ENCODE results near the gene NUDT2. TPM values are rescaled to one million over a fixed set of nuclear protein-coding genes. Genes with fewer than 3 reads are reported as not detected.
"Not testable (repeated sequence)": the region's sequence is repeated elsewhere in the genome, so short reads cannot be mapped to it uniquely, and the experiment has no call there.

NUDT2 gene
- total RNA-seq, 1 experiment from 2014 or later: 28.6 TPM

DNA sequence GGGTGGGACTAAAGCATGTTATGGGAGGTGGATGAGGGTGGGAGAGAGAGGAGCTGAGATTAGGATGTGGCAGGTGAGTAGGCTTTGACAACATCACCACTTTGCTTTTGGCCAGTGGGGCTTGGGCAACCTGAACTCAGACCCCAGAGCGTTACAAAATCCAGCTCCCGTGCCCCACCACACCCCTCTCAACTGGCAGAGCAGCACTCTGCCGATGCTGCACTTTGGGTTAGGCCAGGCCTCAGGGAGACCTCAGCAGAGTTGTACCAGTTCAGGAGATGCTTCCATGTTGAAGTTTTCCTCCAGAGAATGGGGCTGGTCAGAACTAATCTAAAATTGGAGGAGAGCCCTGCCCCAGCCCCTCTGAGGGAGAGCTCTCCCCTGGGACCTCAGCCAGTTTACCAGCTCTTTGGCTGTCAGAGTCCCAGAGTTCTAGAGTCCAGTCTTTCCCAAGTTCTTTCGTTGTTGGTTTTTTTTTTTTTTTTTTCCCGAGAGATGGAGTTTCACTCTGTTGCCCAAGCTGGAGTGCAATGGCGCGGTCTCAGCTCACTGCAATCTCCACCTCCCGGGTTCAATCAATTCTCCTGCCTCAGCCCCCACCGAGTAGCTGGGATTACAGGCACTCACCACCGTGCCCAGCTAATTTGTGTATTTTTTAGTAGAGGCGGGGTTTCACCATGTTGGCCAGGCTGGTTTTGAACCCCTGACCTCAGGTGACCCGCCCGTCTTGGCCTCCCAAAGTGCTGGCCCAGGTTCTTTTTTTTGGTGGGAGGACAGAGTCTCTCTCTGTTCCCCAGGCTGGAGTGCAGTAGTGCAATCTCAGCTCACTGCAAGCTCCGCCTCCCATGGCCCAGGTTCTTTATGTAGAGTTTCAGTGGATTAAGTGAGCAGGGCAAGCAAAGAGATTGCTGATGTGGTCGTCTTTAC, 17.8 kb downstream of the NUDT2 start:
- no peaks in the 10 kb centered on the region; the same call in 1 of the 2 replicates for H3K36me3 ChIP-seq (replicated peaks; ENCODE audit: control insufficient read depth, insufficient read depth, low read length)
- DNase-seq: no peak
- no peak overlapping the region for H3K4me3 ChIP-seq (ENCODE audit: insufficient read depth, low read depth, low read length)
- no peaks in the 10 kb centered on the region for H3K27me3 ChIP-seq (ENCODE audit: control insufficient read depth, insufficient read depth, low read length)

DNA sequence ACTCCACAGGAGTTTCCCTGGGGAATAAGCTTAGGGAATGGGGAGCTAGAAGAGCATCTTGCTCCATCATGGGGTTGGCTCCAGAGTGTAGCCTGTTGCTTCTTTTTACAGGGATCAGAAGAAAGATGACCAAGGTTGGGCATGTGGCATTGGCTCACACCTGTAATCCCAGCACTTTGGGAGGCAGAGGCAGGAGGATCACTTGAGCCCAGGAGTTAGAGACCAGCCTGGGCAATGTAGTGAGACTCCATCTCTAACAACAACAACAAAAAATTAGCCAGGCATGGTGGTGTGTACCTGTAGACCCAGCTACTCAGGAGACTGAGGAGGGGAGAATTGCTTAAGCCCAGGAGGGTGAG, 18.4 kb downstream of the NUDT2 start:
- no peaks in the 10 kb centered on the region; the same call in 1 of the 2 replicates for H3K36me3 ChIP-seq (replicated peaks; ENCODE audit: control insufficient read depth, insufficient read depth, low read length)
- H3K27me3 ChIP-seq (ENCODE audit: control insufficient read depth, insufficient read depth, low read length): no peaks in the 10 kb centered on the region
- no peak overlapping the region for H3K4me3 ChIP-seq (ENCODE audit: insufficient read depth, low read depth, low read length)
- no peak for DNase-seq

DNA sequence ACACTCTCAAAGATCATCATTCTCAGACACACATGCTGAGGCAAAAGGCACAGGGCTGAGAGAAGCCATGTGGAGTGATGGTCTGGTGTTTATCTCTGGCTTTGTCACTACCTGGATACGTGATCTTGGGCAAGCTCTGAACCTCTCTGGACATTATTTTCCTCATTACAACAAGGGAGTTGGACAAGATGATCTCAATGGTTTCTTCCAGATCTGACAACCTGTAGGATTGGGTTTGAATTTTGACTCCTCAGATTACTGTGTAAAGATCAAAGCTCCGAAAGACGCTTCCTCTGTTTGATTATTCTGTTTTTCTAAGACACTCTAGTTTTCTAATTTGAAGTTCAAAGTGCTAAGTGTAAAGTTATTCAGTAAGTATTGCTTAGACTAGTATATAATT, 20.0 kb downstream of the NUDT2 start:
- DNase-seq: no peak
- H3K36me3 ChIP-seq (replicated peaks; ENCODE audit: control insufficient read depth, insufficient read depth, low read length): no peaks in the 10 kb centered on the region
- no peaks in the 10 kb centered on the region for H3K27me3 ChIP-seq (ENCODE audit: control insufficient read depth, insufficient read depth, low read length)
- H3K4me3 ChIP-seq (ENCODE audit: insufficient read depth, low read depth, low read length): no peak overlapping the region

DNA sequence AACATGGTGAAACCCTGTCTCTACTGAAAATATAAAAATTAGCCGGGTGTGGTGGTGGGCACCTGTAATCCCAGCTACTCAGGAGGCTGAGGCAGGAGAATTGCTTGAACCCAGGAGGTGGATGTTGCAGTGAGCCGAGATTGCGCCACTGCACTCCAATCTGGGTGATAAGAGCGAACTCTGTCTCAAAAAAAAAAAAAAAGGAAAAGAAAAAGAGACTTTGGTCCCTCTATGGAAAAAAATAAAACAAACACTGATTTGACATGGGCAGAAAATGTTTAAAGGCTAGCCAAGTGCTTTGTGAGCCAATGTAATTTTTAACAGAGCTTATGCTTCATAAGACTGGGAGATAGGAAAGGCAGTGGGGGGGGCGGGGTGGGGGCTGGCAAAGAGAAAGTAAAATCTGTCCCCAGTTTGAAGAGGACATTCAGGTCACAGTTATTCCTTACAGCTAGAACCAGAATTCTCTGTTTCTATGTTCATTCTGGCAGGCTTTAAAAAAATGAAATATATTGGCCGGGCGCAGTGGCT, 22.8 kb downstream of the NUDT2 start:
- not testable (repeated sequence) for H3K4me3 ChIP-seq (ENCODE audit: insufficient read depth, low read depth, low read length); H3K27me3 ChIP-seq (ENCODE audit: control insufficient read depth, insufficient read depth, low read length); H3K36me3 ChIP-seq (replicated peaks; ENCODE audit: control insufficient read depth, insufficient read depth, low read length); DNase-seq

DNA sequence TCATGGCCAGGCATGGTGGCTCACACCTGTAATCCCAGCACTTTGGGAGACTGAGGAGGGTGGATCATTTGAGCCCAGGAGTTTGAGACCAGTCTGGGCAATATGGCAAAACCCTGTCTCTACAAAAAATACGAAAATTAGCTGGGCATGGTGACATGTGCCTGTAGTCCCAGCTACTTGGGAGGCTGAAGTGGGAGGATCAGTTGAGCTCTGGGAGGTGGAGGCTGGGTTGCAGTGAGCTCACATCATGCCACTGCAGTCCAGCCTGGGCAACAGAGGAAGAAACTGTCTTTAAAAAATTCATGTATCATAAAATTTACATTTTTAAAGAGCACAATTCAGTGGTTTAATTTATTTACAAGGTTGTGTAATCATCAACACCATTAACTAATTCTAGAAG, 23.6 kb downstream of the NUDT2 start:
- not testable (repeated sequence) for DNase-seq; H3K36me3 ChIP-seq (replicated peaks; ENCODE audit: control insufficient read depth, insufficient read depth, low read length); H3K27me3 ChIP-seq (ENCODE audit: control insufficient read depth, insufficient read depth, low read length); H3K4me3 ChIP-seq (ENCODE audit: insufficient read depth, low read depth, low read length)

DNA sequence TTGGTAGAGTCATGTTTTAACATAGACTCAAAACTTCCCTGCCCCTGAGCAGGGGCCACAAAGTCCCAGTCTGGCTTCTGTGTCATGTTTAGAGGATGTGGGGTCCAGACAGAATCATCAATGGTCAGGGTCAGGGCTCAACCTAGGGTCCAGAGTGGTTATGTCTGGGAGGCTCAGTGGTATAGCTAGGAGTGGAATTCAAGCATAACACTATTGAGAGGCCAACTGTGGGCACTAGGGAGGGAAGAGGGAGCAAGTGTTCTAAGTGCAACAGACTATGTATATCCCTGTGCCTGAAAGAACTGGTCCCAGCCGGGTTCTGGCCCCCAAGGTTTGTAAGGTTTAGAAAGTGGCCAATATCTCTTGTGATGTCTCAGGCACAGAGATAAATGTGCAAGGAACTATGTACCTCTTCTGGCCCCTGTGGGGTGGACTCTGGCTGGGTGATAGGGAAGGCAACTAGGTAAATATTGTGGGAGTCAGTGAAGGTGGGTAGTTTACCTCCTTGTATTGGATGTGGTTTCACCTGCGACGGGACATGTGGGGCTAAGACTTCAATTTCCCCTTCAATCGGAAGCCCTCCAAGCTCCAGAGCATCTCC, 33.3 kb downstream of the NUDT2 start:
- no peaks in the 10 kb centered on the region for H3K27me3 ChIP-seq (ENCODE audit: control insufficient read depth, insufficient read depth, low read length)
- H3K4me3 ChIP-seq (ENCODE audit: insufficient read depth, low read depth, low read length): no peak overlapping the region
- DNase-seq: no peak
- no peaks in the 10 kb centered on the region for H3K36me3 ChIP-seq (replicated peaks; ENCODE audit: control insufficient read depth, insufficient read depth, low read length)

DNA sequence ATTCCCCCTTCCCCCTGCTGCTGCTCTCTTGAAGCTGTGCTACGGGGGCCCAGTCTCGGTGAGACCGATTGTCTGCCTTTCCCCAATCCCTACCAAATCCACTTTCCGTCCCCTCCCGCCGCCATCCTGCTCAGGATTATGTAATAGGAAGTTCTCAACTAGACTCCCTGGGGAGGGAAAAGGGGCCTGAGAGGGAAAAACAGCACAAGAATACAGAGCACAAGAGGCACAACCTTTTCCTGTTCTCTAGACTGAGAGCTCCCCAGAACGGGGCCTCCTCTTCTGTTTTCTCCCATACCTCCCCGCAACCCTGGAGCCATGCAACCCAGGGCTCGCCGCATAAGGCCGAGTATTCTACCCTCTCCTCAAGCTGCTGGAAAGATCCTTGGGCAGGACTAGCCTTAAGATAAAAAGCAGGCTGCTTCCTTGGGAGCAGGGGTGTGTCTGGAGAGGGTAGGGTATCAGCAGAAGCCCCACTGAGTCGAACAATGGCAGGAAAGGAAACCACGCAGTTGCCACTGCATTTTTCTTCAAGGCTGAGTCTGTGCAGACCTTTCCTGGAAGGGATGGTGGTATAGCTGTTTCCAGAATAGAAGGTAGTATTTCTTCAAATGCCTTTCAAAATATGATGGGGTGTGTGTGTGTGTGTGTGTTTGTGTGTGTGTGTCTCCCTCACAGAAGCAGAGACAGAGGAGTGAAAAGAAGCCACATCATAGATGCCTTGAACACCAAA, 34.4 kb downstream of the NUDT2 start:
- no peaks in the 10 kb centered on the region for H3K27me3 ChIP-seq (ENCODE audit: control insufficient read depth, insufficient read depth, low read length)
- H3K36me3 ChIP-seq (replicated peaks; ENCODE audit: control insufficient read depth, insufficient read depth, low read length): no peaks in the 10 kb centered on the region
- DNase-seq: peak; percentile 70
- no peak overlapping the region for H3K4me3 ChIP-seq (ENCODE audit: insufficient read depth, low read depth, low read length)

DNA sequence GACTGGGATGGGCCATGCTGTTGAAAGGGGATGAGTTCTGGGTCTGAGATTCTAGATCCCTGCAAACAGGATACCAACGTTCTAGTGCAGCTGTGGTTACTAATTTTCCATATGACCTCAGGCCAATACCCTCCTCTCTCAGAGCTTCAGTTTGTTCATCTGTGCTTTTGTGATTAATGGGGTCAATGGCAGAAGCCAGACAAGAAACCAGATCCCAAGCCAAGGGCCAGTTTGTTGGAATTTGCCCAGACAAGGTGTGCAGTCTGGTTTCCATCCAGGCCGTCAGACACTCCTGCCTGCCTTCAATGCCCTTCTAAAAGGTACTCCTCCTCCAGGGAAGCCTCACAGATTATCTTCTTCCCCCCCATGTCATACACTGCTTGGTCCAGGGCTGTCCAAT, 35.9 kb downstream of the NUDT2 start:
- no peak for DNase-seq
- no peak overlapping the region for H3K4me3 ChIP-seq (ENCODE audit: insufficient read depth, low read depth, low read length)
- no peaks in the 10 kb centered on the region for H3K27me3 ChIP-seq (ENCODE audit: control insufficient read depth, insufficient read depth, low read length)
- H3K36me3 ChIP-seq (replicated peaks; ENCODE audit: control insufficient read depth, insufficient read depth, low read length): no peaks in the 10 kb centered on the region; the same call in 1 of the 2 replicates

DNA sequence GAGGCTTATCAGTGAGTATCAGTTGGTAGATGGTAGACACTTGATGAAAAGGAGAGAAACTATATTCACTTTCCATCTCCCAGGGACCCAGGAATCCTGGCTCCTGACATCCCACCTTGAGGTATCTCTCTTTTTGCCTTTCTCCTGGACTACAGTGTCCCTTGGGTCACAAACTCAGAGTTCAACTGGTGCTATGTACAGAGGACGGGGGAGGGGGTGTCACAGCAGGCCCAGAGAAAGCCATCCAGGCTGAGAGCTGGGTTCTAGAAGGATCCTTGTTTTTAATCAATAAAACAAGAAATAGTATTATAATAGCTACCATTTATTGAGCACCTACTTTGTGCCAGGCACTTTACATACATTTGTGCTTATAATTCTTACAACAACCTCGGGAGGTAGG, 37.0 kb downstream of the NUDT2 start:
- H3K36me3 ChIP-seq (replicated peaks; ENCODE audit: control insufficient read depth, insufficient read depth, low read length): no peaks in the 10 kb centered on the region; the same call in 1 of the 2 replicates

DNA sequence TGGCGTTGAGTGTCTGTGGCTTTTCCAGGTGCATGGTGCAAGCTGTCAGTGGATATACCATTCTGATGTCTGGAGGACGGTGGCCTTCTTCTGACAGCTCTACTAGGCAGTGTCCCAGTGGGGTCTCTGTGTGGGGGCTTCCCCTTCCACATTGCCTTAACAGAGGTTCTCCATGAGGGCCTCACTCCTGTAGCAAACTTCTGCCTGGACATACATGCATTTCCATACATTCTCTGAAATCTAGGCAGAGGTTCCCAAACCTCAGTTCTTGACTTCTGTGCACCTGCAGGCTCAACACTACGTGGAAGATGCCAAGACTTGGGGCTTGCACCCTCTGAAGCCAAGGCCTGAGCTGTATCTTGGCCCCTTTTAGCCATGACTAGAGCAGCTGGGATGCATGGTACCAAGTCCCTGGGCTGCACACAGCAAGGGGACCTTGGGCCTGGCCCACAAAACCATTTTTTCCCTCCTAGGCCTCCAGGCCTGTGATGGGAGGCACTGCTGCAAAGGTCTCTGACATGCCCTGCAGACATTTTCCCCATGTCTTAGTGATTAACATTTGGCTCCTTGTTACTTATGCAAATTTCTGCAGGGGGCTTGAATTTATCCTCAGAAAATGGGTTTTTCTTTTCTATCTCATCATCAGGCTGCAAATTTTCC, 38.5 kb downstream of the NUDT2 start:
- H3K36me3 ChIP-seq (replicated peaks; ENCODE audit: control insufficient read depth, insufficient read depth, low read length); H3K4me3 ChIP-seq (ENCODE audit: insufficient read depth, low read depth, low read length); DNase-seq; H3K27me3 ChIP-seq (ENCODE audit: control insufficient read depth, insufficient read depth, low read length): not testable (repeated sequence)

More for the DNA sequence above, 37.0 kb downstream of the NUDT2 start:
- Histone ChIP-seq H3K27me3 (ENCODE audit: control insufficient read depth, insufficient read depth, low read length) (no peaks in the 10 kb centered on the region), H3K4me3 (ENCODE audit: insufficient read depth, low read depth, low read length) (no peak overlapping the region)
- no peak for DNase-seq

DNA sequence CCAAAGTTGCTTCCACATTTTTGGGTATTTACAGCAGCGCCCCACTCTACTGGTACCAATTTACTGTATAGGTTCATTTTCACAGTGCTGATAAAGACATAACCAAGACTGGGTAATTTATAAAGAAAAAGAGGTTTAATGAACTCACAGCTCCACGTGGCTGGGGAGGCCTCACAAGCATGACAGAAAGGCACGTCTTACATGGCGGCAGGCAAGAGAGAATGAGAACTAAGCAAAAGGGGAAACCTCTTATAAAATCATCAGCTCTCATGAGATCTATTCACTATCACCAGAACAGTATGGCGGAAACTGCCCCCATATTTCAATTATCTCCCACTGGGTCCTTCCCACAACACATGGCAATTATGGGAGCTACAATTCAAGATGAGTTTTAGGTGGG, 39.4 kb downstream of the NUDT2 start:
- H3K36me3 ChIP-seq (replicated peaks; ENCODE audit: control insufficient read depth, insufficient read depth, low read length); DNase-seq; H3K27me3 ChIP-seq (ENCODE audit: control insufficient read depth, insufficient read depth, low read length); H3K4me3 ChIP-seq (ENCODE audit: insufficient read depth, low read depth, low read length): not testable (repeated sequence)

DNA sequence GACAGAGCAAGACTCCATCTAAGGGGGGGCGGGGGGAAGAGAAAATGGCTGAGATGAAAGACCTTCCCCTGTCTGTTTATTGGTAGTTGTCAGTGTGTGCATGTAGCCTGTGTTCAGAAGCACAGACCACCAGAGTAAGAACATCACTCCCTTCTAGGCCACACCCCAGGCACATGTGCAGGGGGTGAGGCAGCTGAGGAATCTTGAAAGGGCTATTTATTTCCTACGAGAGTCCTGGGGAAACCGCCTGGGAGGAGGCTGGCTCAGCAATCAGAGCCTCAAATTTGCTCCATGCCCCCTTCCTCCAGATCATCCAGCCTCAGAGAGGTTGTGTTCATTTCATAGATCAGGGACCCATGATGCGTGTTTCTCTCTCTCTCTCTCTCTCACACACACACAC, 40.3 kb downstream of the NUDT2 start:
- no peaks in the 10 kb centered on the region; the same call in 1 of the 2 replicates for H3K36me3 ChIP-seq (replicated peaks; ENCODE audit: control insufficient read depth, insufficient read depth, low read length)
- no peak for DNase-seq
- no peak overlapping the region for H3K4me3 ChIP-seq (ENCODE audit: insufficient read depth, low read depth, low read length)
- no peaks in the 10 kb centered on the region for H3K27me3 ChIP-seq (ENCODE audit: control insufficient read depth, insufficient read depth, low read length)

DNA sequence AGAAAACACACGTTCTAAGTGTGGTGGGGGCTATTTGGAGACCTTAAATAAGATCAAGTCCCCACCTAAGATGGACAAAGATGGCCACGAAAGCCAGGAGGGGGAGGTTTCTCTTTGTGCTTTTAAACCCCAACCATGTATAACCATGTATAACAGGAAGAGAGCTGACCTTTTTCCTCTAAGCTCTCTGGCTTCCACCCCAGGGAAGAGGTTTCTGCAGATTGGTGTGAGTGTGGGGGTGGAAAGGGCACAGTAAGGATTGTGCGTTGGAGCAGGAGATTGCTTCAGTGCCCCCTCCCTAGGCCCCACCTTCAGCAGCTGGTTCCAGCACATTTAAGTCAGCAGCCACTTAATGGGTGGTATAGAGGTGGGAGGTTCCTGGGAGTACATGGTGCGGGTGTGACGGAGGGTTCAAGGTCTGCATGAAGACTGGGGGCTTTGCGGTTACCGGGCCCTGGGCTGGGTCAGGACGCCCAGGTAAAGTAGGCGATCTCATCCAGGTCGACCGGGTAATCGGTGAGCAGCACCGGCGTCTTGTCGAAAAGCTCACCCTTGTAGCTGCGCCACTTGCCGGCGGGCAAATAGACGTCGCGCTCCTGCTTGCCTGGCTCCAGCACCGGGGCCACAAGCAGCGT, 41.1 kb downstream of the NUDT2 start:
- no peaks in the 10 kb centered on the region for H3K27me3 ChIP-seq (ENCODE audit: control insufficient read depth, insufficient read depth, low read length)
- no peaks in the 10 kb centered on the region; the same call in 1 of the 2 replicates for H3K36me3 ChIP-seq (replicated peaks; ENCODE audit: control insufficient read depth, insufficient read depth, low read length)
- no peak for DNase-seq
- H3K4me3 ChIP-seq (ENCODE audit: insufficient read depth, low read depth, low read length): no peak overlapping the region
